HepG2 (cell line): ENCODE data around the gene SPAG9. TPM values are rescaled to one million over a fixed set of nuclear protein-coding genes. Genes with fewer than 3 reads are reported as not detected.
A peak's percentile ranks its signal among the peaks of the same experiment; 100 is the strongest.

Source experiments
- KLF11 ChIP-seq: IDR thresholded peaks from 2 replicates; pipeline ENCODE4 v1.6.1; 2016; ENCODE audit warnings: missing compliant biosample characterization
- KLF13 ChIP-seq: sonication (generic); formaldehyde crosslinking; IDR thresholded peaks from 2 replicates; pipeline ENCODE4 v1.4.0; 2020; ENCODE audit warnings: mild to moderate bottlenecking, missing genetic modification reagents
- KMT2A ChIP-seq: sonication (generic); formaldehyde crosslinking; IDR thresholded peaks from 2 replicates; pipeline ENCODE4 v1.4.0; 2020; ENCODE audit warnings: missing genetic modification reagents
- NFE2 ChIP-seq: sonication (generic); formaldehyde crosslinking; IDR thresholded peaks from 2 replicates; pipeline ENCODE4 v1.4.0; 2020; ENCODE audit warnings: missing genetic modification reagents
- SPEN ChIP-seq: sonication (generic); formaldehyde crosslinking; IDR thresholded peaks from 2 replicates; pipeline ENCODE4 v1.5.1; 2020; ENCODE audit warnings: low read depth, mild to moderate bottlenecking, missing genetic modification reagents
- SRSF1 ChIP-seq: fragments of 200-400 bp; formaldehyde crosslinking; optimal IDR thresholded peaks from 2 replicates; pipeline ENCODE3; 2017; ENCODE audit warnings: mild to moderate bottlenecking, low read depth, low read length, moderate library complexity
- ZFY ChIP-seq: sonication (generic); formaldehyde crosslinking; IDR thresholded peaks from 2 replicates; pipeline ENCODE4 v1.4.0; 2020; ENCODE audit warnings: missing genetic modification reagents
- ZNF136 ChIP-seq: sonication (generic); formaldehyde crosslinking; IDR thresholded peaks from 2 replicates; pipeline ENCODE4 v1.8.1; 2022; ENCODE audit warnings: low read depth, mild to moderate bottlenecking, moderate library complexity, missing genetic modification reagents
- ZNF317 ChIP-seq: sonication (generic); formaldehyde crosslinking; IDR thresholded peaks from 2 replicates; pipeline ENCODE4 v1.5.0; 2020; ENCODE audit warnings: mild to moderate bottlenecking, missing genetic modification reagents
- ZNF343 ChIP-seq: sonication (generic); formaldehyde crosslinking; IDR thresholded peaks from 2 replicates; pipeline ENCODE4 v1.4.0; 2020; ENCODE audit warnings: mild to moderate bottlenecking, missing genetic modification reagents
- ZNF496 ChIP-seq: sonication (generic); formaldehyde crosslinking; IDR thresholded peaks from 2 replicates; pipeline ENCODE4 v1.8.1; 2023; ENCODE audit warnings: mild to moderate bottlenecking, moderate library complexity, missing genetic modification reagents; ENCODE audit not compliant: insufficient replicate concordance
- ZNF549 ChIP-seq: sonication (generic); formaldehyde crosslinking; IDR thresholded peaks from 2 replicates; pipeline ENCODE4 v1.5.0; 2020; ENCODE audit warnings: missing genetic modification reagents
- ZNF577 ChIP-seq: sonication (generic); formaldehyde crosslinking; IDR thresholded peaks from 2 replicates; pipeline ENCODE4 v1.4.0; 2020; ENCODE audit warnings: mild to moderate bottlenecking, low read depth, missing genetic modification reagents, borderline replicate concordance
- polyA plus RNA-seq, 8 experiments: library from polyadenylated mRNA; depleted of rRNA in 3 of 8; stranded (reverse) in 7 of 8; unstranded in 1 of 8; fragments of >200 nt; fragmentation: Illumina TruSeq in 4 of 8; extraction: Trizol in 4 of 8; gene quantifications; 2 replicates each; pipeline versions ENCODE4 v1.2.1 to v1.2.3, GENCODE V29; 2011 to 2016; ENCODE audit warnings: low read depth in 4 of 8, missing spikeins in 1 of 8, mixed read lengths in 1 of 8; ENCODE audit not compliant: insufficient read depth in 1 of 8
- total RNA-seq, 5 experiments: library from RNA; depleted of rRNA; stranded (reverse); fragments of >200 nt; fragmentation: Illumina TruSeq; extraction: Trizol; gene quantifications; 2 replicates each; pipeline ENCODE4 v1.2.3, GENCODE V29; 2016; ENCODE audit warnings: low read depth in 1 of 5
- TF ChIP-seq, protein P1 (sequence below): sonication (generic); formaldehyde crosslinking; IDR thresholded peaks from 2 replicates; pipeline ENCODE4 v1.9.0; 2021; ENCODE audit warnings: mild to moderate bottlenecking, missing genetic modification reagents
- TF ChIP-seq, protein P2 (sequence below): sonication (generic); formaldehyde crosslinking; conservative IDR thresholded peaks from 2 replicates; pipeline ENCODE4 v1.8.0; 2022; ENCODE audit warnings: mild to moderate bottlenecking, moderate library complexity, missing genetic modification reagents
- TF ChIP-seq, protein P3 (sequence below): sonication (generic); formaldehyde crosslinking; IDR thresholded peaks from 2 replicates; pipeline ENCODE4 v1.4.0; 2020; ENCODE audit warnings: missing genetic modification reagents, borderline replicate concordance
- TF ChIP-seq, protein P4 (sequence below): sonication (generic); formaldehyde crosslinking; IDR thresholded peaks from 2 replicates; pipeline ENCODE4 v1.4.0; 2020; ENCODE audit warnings: missing genetic modification reagents

The SPAG9 gene
- total and polyA plus RNA-seq, 2 of the 13 experiments (the other 11 are each of a cell fraction or from before 2014, with no cell fraction given): 43.2 to 78.6 TPM

DNA sequence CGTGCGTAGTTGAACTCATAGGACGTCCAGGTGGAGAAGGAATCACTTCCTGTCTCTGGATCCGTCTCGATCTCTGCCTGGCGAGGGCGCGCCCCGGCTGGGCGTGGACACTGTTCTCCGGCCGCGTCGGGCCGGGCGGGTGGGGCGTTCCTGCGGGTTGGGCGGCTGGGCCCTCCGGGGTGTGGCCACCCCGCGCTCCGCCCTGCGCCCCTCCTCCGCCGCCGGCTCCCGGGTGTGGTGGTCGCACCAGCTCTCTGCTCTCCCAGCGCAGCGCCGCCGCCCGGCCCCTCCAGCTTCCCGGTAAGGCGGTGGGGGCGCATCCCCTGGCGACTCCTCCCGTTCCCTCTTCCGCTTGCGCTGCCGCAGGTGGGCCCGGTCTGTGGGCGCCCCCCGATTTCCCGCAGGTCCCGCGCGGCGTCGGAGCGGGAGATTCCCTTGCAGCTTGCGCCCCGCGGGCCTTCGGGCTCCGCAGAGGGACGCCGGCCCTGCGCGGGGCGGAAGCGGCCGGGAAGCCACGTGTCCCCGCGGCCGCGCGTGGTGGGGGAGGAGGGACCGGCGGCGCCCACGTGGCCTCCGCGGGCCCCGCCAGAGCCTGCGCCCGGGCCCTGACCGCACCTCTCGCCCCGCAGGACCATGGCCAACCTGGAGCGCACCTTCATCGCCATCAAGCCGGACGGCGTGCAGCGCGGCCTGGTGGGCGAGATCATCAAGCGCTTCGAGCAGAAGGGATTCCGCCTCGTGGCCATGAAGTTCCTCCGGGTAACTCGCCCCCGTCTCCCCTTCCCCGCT, 45.7 kb upstream of the SPAG9 start, which contains the start of gene NME2 (continued):
- TF ChIP-seq KLF13 (CRISPR knock-in tag): no peak; the same call in 1 of the 2 replicates
- TF ChIP-seq SRSF1: no peak
- peak; percentile 95 for TF ChIP-seq ZFY (CRISPR knock-in tag)
- 0 out of 2 replicates have a peak, but pooled peaks have one; percentile 71 for TF ChIP-seq KLF11 (CRISPR knock-in tag)
- TF ChIP-seq, protein P1, sequence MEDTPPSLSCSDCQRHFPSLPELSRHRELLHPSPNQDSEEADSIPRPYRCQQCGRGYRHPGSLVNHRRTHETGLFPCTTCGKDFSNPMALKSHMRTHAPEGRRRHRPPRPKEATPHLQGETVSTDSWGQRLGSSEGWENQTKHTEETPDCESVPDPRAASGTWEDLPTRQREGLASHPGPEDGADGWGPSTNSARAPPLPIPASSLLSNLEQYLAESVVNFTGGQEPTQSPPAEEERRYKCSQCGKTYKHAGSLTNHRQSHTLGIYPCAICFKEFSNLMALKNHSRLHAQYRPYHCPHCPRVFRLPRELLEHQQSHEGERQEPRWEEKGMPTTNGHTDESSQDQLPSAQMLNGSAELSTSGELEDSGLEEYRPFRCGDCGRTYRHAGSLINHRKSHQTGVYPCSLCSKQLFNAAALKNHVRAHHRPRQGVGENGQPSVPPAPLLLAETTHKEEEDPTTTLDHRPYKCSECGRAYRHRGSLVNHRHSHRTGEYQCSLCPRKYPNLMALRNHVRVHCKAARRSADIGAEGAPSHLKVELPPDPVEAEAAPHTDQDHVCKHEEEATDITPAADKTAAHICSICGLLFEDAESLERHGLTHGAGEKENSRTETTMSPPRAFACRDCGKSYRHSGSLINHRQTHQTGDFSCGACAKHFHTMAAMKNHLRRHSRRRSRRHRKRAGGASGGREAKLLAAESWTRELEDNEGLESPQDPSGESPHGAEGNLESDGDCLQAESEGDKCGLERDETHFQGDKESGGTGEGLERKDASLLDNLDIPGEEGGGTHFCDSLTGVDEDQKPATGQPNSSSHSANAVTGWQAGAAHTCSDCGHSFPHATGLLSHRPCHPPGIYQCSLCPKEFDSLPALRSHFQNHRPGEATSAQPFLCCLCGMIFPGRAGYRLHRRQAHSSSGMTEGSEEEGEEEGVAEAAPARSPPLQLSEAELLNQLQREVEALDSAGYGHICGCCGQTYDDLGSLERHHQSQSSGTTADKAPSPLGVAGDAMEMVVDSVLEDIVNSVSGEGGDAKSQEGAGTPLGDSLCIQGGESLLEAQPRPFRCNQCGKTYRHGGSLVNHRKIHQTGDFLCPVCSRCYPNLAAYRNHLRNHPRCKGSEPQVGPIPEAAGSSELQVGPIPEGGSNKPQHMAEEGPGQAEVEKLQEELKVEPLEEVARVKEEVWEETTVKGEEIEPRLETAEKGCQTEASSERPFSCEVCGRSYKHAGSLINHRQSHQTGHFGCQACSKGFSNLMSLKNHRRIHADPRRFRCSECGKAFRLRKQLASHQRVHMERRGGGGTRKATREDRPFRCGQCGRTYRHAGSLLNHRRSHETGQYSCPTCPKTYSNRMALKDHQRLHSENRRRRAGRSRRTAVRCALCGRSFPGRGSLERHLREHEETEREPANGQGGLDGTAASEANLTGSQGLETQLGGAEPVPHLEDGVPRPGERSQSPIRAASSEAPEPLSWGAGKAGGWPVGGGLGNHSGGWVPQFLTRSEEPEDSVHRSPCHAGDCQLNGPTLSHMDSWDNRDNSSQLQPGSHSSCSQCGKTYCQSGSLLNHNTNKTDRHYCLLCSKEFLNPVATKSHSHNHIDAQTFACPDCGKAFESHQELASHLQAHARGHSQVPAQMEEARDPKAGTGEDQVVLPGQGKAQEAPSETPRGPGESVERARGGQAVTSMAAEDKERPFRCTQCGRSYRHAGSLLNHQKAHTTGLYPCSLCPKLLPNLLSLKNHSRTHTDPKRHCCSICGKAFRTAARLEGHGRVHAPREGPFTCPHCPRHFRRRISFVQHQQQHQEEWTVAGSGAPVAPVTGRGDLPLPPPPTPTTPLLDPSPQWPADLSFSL (CRISPR knock-in tag): 0 out of 2 replicates have a peak, but pooled peaks have one; percentile 14
- no peak for TF ChIP-seq ZNF136
- TF ChIP-seq, protein P2, sequence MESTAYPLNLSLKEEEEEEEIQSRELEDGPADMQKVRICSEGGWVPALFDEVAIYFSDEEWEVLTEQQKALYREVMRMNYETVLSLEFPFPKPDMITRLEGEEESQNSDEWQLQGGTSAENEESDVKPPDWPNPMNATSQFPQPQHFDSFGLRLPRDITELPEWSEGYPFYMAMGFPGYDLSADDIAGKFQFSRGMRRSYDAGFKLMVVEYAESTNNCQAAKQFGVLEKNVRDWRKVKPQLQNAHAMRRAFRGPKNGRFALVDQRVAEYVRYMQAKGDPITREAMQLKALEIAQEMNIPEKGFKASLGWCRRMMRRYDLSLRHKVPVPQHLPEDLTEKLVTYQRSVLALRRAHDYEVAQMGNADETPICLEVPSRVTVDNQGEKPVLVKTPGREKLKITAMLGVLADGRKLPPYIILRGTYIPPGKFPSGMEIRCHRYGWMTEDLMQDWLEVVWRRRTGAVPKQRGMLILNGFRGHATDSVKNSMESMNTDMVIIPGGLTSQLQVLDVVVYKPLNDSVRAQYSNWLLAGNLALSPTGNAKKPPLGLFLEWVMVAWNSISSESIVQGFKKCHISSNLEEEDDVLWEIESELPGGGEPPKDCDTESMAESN (CRISPR knock-in tag): peak; percentile 56
- TF ChIP-seq ZNF549 (CRISPR knock-in tag): no peak
- no peak; the same call in 1 of the 2 replicates for TF ChIP-seq KMT2A
- TF ChIP-seq, protein P3, sequence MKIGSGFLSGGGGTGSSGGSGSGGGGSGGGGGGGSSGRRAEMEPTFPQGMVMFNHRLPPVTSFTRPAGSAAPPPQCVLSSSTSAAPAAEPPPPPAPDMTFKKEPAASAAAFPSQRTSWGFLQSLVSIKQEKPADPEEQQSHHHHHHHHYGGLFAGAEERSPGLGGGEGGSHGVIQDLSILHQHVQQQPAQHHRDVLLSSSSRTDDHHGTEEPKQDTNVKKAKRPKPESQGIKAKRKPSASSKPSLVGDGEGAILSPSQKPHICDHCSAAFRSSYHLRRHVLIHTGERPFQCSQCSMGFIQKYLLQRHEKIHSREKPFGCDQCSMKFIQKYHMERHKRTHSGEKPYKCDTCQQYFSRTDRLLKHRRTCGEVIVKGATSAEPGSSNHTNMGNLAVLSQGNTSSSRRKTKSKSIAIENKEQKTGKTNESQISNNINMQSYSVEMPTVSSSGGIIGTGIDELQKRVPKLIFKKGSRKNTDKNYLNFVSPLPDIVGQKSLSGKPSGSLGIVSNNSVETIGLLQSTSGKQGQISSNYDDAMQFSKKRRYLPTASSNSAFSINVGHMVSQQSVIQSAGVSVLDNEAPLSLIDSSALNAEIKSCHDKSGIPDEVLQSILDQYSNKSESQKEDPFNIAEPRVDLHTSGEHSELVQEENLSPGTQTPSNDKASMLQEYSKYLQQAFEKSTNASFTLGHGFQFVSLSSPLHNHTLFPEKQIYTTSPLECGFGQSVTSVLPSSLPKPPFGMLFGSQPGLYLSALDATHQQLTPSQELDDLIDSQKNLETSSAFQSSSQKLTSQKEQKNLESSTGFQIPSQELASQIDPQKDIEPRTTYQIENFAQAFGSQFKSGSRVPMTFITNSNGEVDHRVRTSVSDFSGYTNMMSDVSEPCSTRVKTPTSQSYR (CRISPR knock-in tag): peak; percentile 59
- no peak for TF ChIP-seq NFE2
- TF ChIP-seq ZNF317 (CRISPR knock-in tag): peak; percentile 63; the same call in 1 of the 2 replicates
- no peak for TF ChIP-seq ZNF577 (CRISPR knock-in tag)
- no peak; the same call in 1 of the 2 replicates for TF ChIP-seq ZNF343 (CRISPR knock-in tag)
- TF ChIP-seq, protein P4, sequence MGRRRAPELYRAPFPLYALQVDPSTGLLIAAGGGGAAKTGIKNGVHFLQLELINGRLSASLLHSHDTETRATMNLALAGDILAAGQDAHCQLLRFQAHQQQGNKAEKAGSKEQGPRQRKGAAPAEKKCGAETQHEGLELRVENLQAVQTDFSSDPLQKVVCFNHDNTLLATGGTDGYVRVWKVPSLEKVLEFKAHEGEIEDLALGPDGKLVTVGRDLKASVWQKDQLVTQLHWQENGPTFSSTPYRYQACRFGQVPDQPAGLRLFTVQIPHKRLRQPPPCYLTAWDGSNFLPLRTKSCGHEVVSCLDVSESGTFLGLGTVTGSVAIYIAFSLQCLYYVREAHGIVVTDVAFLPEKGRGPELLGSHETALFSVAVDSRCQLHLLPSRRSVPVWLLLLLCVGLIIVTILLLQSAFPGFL: no peak
- TF ChIP-seq SPEN (CRISPR knock-in tag): peak; percentile 59
- no peak for TF ChIP-seq ZNF496 (CRISPR knock-in tag)
